Left renal pelvis (tissue), 4 donors: Measurements from ENCODE around the gene PKP4. TPM values are rescaled to one million over a fixed set of nuclear protein-coding genes. Genes with fewer than 3 reads are reported as not detected.
"Not testable (repeated sequence)": the region's sequence is repeated elsewhere in the genome, so short reads cannot be mapped to it uniquely, and the experiment has no call there.

ENCODE experiments used
- DNase-seq, 4 donors: peaks; one replicate each; pipeline ENCODE4 v3.0.0-alpha.2; 2013; ENCODE audit warnings: low read depth in 4 of 4, low spot score in 3 of 4
- polyA plus RNA-seq, 4 donors: library from polyadenylated mRNA; unstranded; fragments of 120-200 nt; gene quantifications; one replicate each; pipeline ENCODE4 v1.2.1, GENCODE V29; 2013; ENCODE audit not compliant: insufficient read length in 4 of 4

The PKP4 gene
- polyA plus RNA-seq, 4 donors, result 46.9 to 170 (median 165) TPM

GRCh38 chr2:158704724-158705465 lies 248.1 kb downstream of the PKP4 start:
- DNase-seq, result not testable (repeated sequence)

GRCh38 chr2:158712791-158713522 lies 256.2 kb downstream of the PKP4 start:
- no peak for DNase-seq

- no peak for DNase-seq
Measured at GRCh38 chr2:158713523-158714138, 256.9 kb downstream of the PKP4 start.

GRCh38 chr2:158714420-158714819 lies 257.7 kb downstream of the PKP4 start:
- no peak for DNase-seq

- no peak for DNase-seq
Measured at GRCh38 chr2:158715357-158715756, 258.6 kb downstream of the PKP4 start.

GRCh38 chr2:158716121-158716791 lies 259.5 kb downstream of the PKP4 start:
- DNase-seq, result no peak

DNA sequence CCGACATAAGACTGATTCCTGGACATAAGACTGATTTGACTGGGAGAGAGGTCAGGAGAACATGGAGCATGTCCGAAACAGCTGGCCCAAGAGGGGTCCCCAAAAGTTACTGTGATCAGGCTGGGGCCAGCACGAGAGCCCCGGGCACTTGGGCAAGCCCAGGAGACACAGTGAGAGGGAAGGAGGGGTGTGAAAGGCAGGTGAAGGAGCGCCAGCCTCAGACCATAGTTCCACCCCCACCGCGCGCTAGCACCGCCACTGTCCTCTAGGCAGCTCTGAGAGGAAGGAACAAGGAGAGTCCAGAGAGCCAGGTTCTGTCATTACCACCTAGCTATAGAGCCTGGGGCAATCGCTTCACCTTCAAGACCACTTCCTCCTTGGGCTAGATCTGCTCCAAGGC lies 260.2 kb downstream of the PKP4 start:
- no peak for DNase-seq

GRCh38 chr2:158717366-158718195 lies 260.8 kb downstream of the PKP4 start:
- no peak for DNase-seq

DNA sequence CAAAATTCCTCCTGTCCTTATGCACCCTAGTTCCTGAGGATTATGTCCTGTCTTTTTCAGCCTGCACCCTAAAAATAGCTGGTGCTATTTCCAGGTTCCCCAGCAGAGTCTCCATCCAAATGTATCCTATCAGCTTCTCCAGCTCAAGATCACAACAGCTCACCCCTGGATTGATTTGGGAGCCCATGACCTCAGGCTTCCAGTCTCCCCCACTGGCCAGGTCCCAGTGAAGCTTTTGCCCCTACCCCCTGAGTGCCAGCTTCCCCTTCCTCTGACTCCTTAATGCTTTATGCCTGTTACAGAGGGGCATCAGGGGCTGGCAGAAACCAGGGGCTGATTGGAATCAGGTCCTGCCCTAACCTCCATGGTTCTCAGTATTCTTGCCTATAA lies 261.4 kb downstream of the PKP4 start:
- DNase-seq, result no peak

DNA sequence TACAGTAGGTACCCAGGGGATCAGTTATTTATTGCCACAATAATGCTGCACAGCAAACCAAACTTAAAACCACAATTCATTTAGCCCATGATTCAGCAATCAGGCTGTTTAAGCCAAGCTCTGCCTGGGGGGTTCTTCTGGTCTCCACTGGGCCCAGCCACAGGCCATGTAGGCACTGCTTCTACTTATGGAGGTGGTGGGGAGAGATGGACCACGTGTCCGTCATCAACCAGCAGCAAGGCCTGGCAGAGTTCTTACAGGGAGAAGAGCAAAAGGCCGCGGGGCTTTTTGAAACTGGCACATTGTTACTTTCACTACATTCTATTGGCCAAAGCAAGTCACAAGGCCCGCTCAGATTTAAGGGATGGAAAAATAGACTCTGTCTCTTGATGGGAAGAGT lies 262.1 kb downstream of the PKP4 start:
- no peak for DNase-seq

DNA sequence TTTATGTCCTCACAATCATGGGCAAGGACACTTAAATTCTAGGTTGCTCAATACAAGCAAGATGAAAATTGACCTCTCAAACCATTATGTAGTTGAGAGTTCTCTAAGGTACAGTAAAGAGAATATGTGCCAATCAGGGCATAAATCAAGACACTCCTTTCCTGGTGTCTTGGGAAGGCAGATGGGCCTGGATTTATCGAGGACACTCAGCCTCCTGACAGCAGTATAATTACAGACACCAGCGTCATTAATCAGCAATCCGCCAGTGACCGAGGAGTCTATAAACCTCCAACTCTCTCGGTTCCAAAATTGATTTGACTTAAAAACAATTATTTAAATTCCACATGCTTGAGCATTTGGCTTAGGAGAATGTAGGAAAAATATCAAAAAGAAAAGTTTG lies 262.7 kb downstream of the PKP4 start:
- no peak for DNase-seq

- DNase-seq, result no peak
Measured at GRCh38 chr2:158722266-158723105, 265.7 kb downstream of the PKP4 start.

DNA sequence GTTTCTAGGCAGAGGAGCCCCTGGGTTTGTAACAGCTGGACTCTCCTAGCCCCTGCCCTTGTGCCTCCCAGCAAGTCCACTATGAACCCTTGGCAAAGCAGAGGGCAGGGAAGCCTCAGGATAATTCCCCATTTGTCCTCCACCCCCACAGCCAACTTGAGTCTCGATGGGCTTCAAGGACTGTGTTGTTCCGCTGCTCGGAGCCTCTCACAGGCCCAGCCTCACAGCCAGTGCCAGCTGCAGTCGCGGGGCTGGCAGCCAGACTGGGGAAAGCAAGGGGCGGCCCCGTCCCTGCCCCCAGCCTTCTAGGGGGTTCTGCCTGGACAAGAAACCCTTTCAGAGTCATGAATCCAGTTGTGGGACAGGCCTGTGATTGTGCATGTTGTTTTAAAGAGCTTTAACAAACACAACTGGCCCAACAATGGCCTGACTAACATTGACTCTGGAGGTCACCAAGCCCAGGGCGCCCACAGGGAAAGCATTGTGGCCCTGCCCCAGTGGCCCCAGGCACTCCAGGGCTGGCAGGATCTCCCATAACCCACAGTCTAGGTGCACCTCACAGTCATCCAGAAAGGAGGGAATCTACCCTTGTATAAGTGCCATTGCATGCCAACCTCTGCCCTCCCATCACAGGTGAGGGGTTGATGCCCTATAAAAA lies 266.6 kb downstream of the PKP4 start:
- no peak for DNase-seq

DNA sequence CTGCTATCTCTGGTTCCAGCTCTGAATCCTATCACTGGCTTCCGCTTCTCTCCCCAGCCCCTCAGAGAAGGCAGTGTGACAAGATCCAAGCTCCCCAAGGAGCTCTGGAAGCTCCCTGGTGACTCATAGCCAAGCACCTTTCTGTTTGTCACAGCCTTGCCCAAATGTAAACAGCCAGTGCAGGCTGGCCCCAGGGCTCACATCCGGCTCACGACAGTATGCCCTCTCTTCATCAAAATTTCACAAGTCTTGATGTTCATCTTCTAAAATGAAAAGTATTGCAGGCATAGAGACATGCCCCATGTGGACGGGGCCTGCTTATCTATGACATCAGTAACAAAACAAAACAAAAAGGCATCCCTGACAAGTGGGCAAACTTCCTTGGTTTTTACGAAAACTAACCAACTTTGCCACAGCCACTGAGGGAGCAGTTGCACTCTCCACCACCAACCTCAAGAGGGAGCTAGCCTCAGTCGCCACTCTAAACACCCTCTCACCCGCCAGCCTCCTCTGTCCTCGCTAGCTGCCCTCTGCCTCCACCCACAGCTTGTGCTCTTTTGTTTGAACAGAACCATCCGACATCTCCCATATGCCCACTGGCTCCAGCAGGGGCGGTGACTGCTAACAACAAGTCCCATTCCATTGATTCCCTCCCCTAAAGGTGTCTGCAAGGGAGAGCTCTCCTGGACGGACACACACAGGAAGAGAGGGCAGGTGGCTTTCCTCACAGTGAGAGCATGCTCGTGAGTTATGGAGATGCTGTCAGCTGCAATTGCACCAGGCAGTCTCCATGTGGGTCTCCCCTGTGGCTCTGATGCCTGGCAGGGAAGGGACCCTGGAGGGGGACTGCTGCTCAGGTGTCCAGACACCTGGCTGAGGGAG lies 267.4 kb downstream of the PKP4 start:
- no peak for DNase-seq

DNA sequence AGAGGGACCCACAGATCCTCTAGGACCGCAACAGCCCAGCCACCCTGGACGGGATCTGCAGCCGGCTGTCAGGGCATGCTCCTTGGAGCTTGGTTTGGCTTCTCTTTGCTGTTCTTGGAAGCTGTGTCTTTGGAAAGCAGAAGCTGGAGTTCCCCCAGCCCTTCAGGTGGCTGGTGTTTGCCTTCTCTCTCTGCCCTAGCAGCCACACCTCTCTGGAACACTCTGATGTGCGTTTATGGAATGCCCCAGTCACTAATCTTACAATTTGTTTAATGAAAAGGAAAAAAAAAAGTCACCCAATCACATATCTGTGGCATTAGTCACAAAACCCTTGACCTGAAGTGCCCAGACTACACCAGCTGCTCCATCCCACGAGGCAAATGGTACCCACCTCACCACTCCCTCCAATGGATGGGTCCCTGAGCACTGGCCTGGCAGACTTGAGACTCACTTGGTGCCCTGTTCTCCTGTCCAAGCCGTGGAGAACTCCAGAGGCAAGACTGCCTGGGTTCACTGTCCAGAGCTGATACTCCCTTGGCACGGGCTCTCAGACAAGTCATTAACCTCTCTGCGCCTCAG lies 268.1 kb downstream of the PKP4 start:
- no peak for DNase-seq

DNA sequence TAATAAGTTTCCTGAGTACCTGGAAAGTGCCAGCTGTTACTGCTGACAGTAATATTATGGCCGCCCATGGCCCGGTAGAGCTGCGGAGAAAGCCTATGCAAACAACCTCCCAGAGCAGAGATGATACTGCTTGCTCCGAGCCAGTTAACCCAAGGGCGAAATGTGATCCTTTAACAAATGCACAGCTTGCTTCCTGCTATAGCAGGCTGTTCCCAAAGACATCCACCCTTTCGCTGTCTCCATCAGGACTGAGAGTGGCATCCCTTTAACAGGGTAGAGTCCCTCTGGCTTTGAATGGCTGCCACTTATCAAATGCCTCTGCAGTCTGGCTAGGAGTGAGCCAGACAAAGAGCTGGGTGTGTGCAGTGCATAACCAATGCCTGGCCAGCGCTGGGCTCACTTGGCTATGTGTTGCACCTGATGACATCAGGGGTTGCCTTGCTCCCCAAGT lies 268.7 kb downstream of the PKP4 start:
- no peak for DNase-seq

GRCh38 chr2:158726911-158727592 lies 270.3 kb downstream of the PKP4 start:
- no peak for DNase-seq
